ENCODE data around the gene LMO2.

LMO2 gene

GRCh38 chr11:33913991-33914390, 22.1 kb upstream of the LMO2 start (continued):
- TF ChIP-seq ESRRG (CRISPR knock-in tag; IDR thresholded peaks at IDR 0.05) (no peak), ZFP3 (CRISPR knock-in tag; IDR thresholded peaks at IDR 0.05) (no peak)

DNA sequence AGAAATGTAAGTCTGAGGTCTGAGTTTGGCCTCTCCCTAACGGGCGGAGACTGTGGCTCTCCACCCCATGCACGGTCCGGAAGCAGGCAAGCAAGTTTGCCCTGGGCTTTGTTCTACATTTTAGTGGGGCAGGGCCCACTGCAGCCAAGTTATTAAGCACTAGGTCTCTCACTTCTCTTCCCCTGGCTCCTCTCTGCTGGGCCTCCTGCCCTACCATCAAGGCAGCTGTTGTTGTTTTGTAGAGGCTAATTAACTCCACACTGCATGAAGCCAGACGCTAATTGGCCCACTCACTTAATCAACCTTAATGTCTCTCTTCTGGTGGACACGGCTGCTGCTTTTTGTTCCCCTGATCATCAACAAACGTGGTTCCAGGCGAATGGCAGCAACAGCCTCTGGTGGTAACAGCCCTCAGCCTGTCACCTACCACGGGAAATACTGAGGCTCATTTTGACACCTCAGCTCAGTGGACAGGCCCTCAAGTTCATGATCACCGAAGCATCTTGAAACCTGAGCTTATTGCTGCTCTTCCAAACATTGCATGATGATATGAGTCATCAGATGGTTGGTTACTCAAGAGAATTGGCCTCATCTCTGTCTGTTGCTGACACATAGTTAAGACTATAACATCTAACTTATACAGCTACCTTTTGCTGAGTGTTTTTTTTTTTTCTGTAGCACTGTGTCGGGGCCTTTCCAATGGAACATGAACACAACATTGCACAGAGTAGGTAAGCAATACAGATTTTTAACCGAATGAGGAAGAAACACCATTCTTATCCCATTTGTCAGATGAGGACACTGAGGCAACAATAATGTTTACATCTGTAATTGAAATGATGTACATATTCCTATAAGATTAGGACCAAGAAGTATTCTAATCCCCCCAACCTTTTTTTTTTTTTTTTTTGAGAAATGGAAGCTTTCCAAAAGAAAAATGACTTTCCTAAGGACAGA, 20.8 kb upstream of the LMO2 start:
- no peak for TF ChIP-seq TOX (CRISPR knock-in tag; IDR thresholded peaks at IDR 0.05; ENCODE audit: borderline replicate concordance)
- TF ChIP-seq, protein P1, sequence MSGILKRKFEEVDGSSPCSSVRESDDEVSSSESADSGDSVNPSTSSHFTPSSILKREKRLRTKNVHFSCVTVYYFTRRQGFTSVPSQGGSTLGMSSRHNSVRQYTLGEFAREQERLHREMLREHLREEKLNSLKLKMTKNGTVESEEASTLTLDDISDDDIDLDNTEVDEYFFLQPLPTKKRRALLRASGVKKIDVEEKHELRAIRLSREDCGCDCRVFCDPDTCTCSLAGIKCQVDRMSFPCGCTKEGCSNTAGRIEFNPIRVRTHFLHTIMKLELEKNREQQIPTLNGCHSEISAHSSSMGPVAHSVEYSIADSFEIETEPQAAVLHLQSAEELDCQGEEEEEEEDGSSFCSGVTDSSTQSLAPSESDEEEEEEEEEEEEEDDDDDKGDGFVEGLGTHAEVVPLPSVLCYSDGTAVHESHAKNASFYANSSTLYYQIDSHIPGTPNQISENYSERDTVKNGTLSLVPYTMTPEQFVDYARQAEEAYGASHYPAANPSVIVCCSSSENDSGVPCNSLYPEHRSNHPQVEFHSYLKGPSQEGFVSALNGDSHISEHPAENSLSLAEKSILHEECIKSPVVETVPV (CRISPR knock-in tag; IDR thresholded peaks at IDR 0.05): no peak
- no peak for TF ChIP-seq GLIS3 (CRISPR knock-in tag; IDR thresholded peaks at IDR 0.05)
- peak; percentile 27; the same call in 2 of the 3 replicates for ATAC-seq

- TF ChIP-seq ARNTL (CRISPR knock-in tag; IDR thresholded peaks at IDR 0.05; ENCODE audit: borderline replicate concordance, low read depth): no peak
- TF ChIP-seq ZNF70 (CRISPR knock-in tag; IDR thresholded peaks at IDR 0.05): no peak
- no peak for TF ChIP-seq OSR1 (CRISPR knock-in tag; IDR thresholded peaks at IDR 0.05)
- no peak for TF ChIP-seq ZNF8 (CRISPR knock-in tag; IDR thresholded peaks at IDR 0.05)
- TF ChIP-seq SNAI2 (CRISPR knock-in tag; IDR thresholded peaks at IDR 0.05): no peak
- TF ChIP-seq TCF4 (CRISPR knock-in tag; IDR thresholded peaks at IDR 0.05; ENCODE audit: borderline replicate concordance): no peak
- TF ChIP-seq ZFP30 (CRISPR knock-in tag; IDR thresholded peaks at IDR 0.05): no peak
- TF ChIP-seq, protein P1 (CRISPR knock-in tag; IDR thresholded peaks at IDR 0.05): no peak
- TF ChIP-seq ZC3H10 (CRISPR knock-in tag; IDR thresholded peaks at IDR 0.05): no peak
- TF ChIP-seq ZFP3 (CRISPR knock-in tag; IDR thresholded peaks at IDR 0.05): no peak
- TF ChIP-seq ZNF565 (CRISPR knock-in tag; conservative IDR thresholded peaks at IDR 0.05; ENCODE audit: low read depth): no peak
- TF ChIP-seq, protein P2, sequence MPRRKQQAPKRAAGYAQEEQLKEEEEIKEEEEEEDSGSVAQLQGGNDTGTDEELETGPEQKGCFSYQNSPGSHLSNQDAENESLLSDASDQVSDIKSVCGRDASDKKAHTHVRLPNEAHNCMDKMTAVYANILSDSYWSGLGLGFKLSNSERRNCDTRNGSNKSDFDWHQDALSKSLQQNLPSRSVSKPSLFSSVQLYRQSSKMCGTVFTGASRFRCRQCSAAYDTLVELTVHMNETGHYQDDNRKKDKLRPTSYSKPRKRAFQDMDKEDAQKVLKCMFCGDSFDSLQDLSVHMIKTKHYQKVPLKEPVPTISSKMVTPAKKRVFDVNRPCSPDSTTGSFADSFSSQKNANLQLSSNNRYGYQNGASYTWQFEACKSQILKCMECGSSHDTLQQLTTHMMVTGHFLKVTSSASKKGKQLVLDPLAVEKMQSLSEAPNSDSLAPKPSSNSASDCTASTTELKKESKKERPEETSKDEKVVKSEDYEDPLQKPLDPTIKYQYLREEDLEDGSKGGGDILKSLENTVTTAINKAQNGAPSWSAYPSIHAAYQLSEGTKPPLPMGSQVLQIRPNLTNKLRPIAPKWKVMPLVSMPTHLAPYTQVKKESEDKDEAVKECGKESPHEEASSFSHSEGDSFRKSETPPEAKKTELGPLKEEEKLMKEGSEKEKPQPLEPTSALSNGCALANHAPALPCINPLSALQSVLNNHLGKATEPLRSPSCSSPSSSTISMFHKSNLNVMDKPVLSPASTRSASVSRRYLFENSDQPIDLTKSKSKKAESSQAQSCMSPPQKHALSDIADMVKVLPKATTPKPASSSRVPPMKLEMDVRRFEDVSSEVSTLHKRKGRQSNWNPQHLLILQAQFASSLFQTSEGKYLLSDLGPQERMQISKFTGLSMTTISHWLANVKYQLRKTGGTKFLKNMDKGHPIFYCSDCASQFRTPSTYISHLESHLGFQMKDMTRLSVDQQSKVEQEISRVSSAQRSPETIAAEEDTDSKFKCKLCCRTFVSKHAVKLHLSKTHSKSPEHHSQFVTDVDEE (CRISPR knock-in tag; IDR thresholded peaks at IDR 0.05): no peak
- no peak for TF ChIP-seq CSDC2 (CRISPR knock-in tag; IDR thresholded peaks at IDR 0.05)
- no peak for ATAC-seq
Measured at GRCh38 chr11:33910958-33911339, 19.1 kb upstream of the LMO2 start.

GRCh38 chr11:33910296-33910957, 18.6 kb upstream of the LMO2 start:
- no peak for ATAC-seq
- TF ChIP-seq CSDC2 (CRISPR knock-in tag; IDR thresholded peaks at IDR 0.05) (no peak), BACH2 (CRISPR knock-in tag; IDR thresholded peaks at IDR 0.05; ENCODE audit: borderline replicate concordance) (no peak), TOX (CRISPR knock-in tag; IDR thresholded peaks at IDR 0.05; ENCODE audit: borderline replicate concordance) (no peak), ZNF565 (CRISPR knock-in tag; conservative IDR thresholded peaks at IDR 0.05; ENCODE audit: low read depth) (no peak), ARNTL (CRISPR knock-in tag; IDR thresholded peaks at IDR 0.05; ENCODE audit: borderline replicate concordance, low read depth) (no peak), OSR1 (CRISPR knock-in tag; IDR thresholded peaks at IDR 0.05) (no peak), RARB (CRISPR knock-in tag; IDR thresholded peaks at IDR 0.05) (no peak)
- TF ChIP-seq, protein P2 (CRISPR knock-in tag; IDR thresholded peaks at IDR 0.05): no peak
- TF ChIP-seq, protein P1 (CRISPR knock-in tag; IDR thresholded peaks at IDR 0.05): no peak
